IMR-90 (cell line): ENCODE measurements around the gene LENG9. TPM values are rescaled to one million over a fixed set of nuclear protein-coding genes. Genes with fewer than 3 reads are reported as not detected.
"Not testable (repeated sequence)": the region's sequence is repeated elsewhere in the genome, so short reads cannot be mapped to it uniquely, and the experiment has no call there.

ENCODE experiments used
- ATAC-seq: fragments of 200-7000 bp; cut with Tn5 transposase; 2 replicates; pipeline ENCODE4 v1.9.1; 2020; ENCODE audit warnings: low read depth, mild to moderate bottlenecking, moderate library complexity
- BruUV-seq: library from RNA; stranded (reverse); fragments of 400-500 nt; replicated peaks from 2 replicates; lab custom pipeline; 2021; lab: Mats Ljungman, UMichigan
- CTCF ChIA-PET: fragments of 300-600 bp; formaldehyde crosslinking; extraction: SDS; loops from one replicate; lab custom pipeline; 2021; ENCODE audit warnings: antibody characterized with exemption; lab: Yijun Ruan, JAX
- POLR2A ChIA-PET: fragments of 300-600 bp; sonication (Branson Sonifier 250); formaldehyde crosslinking; loops from one replicate; lab custom pipeline; 2022; ENCODE audit warnings: antibody characterized with exemption; ENCODE audit not compliant: unreplicated experiment; lab: Charles Lee
- DNase-seq: peaks from one replicate; pipeline ENCODE4 v3.0.0; 2013
- H2AFZ ChIP-seq: replicated peaks from 2 replicates; pipeline ENCODE3; 2013; ENCODE audit warnings: low read length, mild to moderate bottlenecking; ENCODE audit not compliant: poor library complexity
- H2AK5ac ChIP-seq: 2 replicates; pipeline ENCODE4 v1.6.1; 2013; ENCODE audit warnings: low read depth, low read length, inconsistent platforms
- H2AK9ac ChIP-seq: replicated peaks from 2 replicates; pipeline ENCODE3; 2013; ENCODE audit warnings: mild to moderate bottlenecking, low read depth, low read length, moderate library complexity; ENCODE audit not compliant: poor library complexity
- H2BK120ac ChIP-seq: 2 replicates; pipeline ENCODE4 v1.6.1; 2013; ENCODE audit warnings: low read depth, low read length, inconsistent platforms
- H2BK15ac ChIP-seq: 3 replicates; pipeline ENCODE4 v1.6.1; 2013; ENCODE audit warnings: low read depth, low read length, inconsistent platforms
- H2BK20ac ChIP-seq: 2 replicates; pipeline ENCODE4 v1.6.1; 2013; ENCODE audit warnings: low read depth, mild to moderate bottlenecking, inconsistent platforms, low read length, moderate library complexity
- H2BK5ac ChIP-seq: 2 replicates; pipeline ENCODE4 v1.6.1; 2013; ENCODE audit warnings: mild to moderate bottlenecking, low read depth, low read length, inconsistent platforms; ENCODE audit not compliant: poor library complexity, severe bottlenecking
- H3K14ac ChIP-seq: replicated peaks from 2 replicates; pipeline ENCODE4 v1.6.1; 2013; ENCODE audit warnings: low read depth, low read length, inconsistent platforms
- H3K18ac ChIP-seq: 2 replicates; pipeline ENCODE4 v1.6.1; 2013; ENCODE audit warnings: low read depth, low read length, control low read depth
- H3K23ac ChIP-seq: 2 replicates; pipeline ENCODE4 v1.6.1; 2013; ENCODE audit warnings: low read depth, low read length, inconsistent platforms
- H3K27ac ChIP-seq: 2 replicates; pipeline ENCODE4 v1.5.1; 2013; ENCODE audit warnings: mild to moderate bottlenecking, control low read depth, low read length; ENCODE audit not compliant: insufficient read depth
- H3K27me3 ChIP-seq: 2 replicates; pipeline ENCODE4 v1.6.1; 2013; ENCODE audit warnings: low read length; ENCODE audit not compliant: control insufficient read depth, insufficient read depth
- H3K36me3 ChIP-seq: 2 replicates; pipeline ENCODE4 v1.6.1; 2013; ENCODE audit warnings: low read length, mixed read lengths; ENCODE audit not compliant: control insufficient read depth, insufficient read depth
- H3K4ac ChIP-seq: 2 replicates; pipeline ENCODE4 v1.6.1; 2013; ENCODE audit warnings: low read depth, low read length, inconsistent platforms
- H3K4me1 ChIP-seq: 2 replicates; pipeline ENCODE4 v1.6.1; 2013; ENCODE audit warnings: low read length, mixed read lengths; ENCODE audit not compliant: control insufficient read depth, insufficient read depth
- H3K4me2 ChIP-seq: 2 replicates; pipeline ENCODE4 v1.6.1; 2013; ENCODE audit warnings: low read depth, mild to moderate bottlenecking, control low read depth, low read length, moderate library complexity
- H3K4me3 ChIP-seq: 2 replicates; pipeline ENCODE4 v1.5.1; 2013; ENCODE audit warnings: low read depth, mild to moderate bottlenecking, control low read depth, low read length, moderate library complexity; ENCODE audit not compliant: insufficient read depth
- H3K56ac ChIP-seq: 2 replicates; pipeline ENCODE4 v1.6.1; 2013; ENCODE audit warnings: low read length, inconsistent platforms; ENCODE audit not compliant: insufficient read depth; ENCODE audit errors: extremely low read depth
- H3K79me1 ChIP-seq, 2 experiments: 2 replicates each; pipeline ENCODE4 v1.6.1; 2013; ENCODE audit warnings: low read length in 2 of 2, inconsistent platforms in 1 of 2, low read depth in 1 of 2
- H3K9ac ChIP-seq: 2 replicates; pipeline ENCODE4 v1.6.1; 2013; ENCODE audit warnings: low read depth, low read length, control low read depth
- H3K9me1 ChIP-seq: 2 replicates; pipeline ENCODE4 v1.6.1; 2013; ENCODE audit warnings: low read length, inconsistent platforms; ENCODE audit not compliant: insufficient read depth
- H3K9me3 ChIP-seq: 2 replicates; pipeline ENCODE4 v1.6.1; 2013; ENCODE audit warnings: low read length; ENCODE audit not compliant: control insufficient read depth, insufficient read depth
- H4K20me1 ChIP-seq: 2 replicates; pipeline ENCODE4 v1.6.1; 2013; ENCODE audit warnings: low read length, inconsistent platforms; ENCODE audit not compliant: insufficient read depth
- H4K5ac ChIP-seq: 2 replicates; pipeline ENCODE4 v1.6.1; 2013; ENCODE audit warnings: mild to moderate bottlenecking, low read depth, low read length, control low read depth
- H4K8ac ChIP-seq, 2 experiments: 2 replicates each; pipeline ENCODE4 v1.6.1; 2013; ENCODE audit warnings: low read depth in 2 of 2, low read length in 2 of 2, control low read depth in 1 of 2, inconsistent platforms in 1 of 2
- H4K91ac ChIP-seq: 2 replicates; pipeline ENCODE4 v1.6.1; 2013; ENCODE audit warnings: low read depth, low read length, inconsistent platforms; ENCODE audit not compliant: insufficient read depth
- WGBS, 2 experiments: methylation state at CpG; one replicate each; pipeline versions ENCODE4 v1.1.5 to v1.1.7; 2013; ENCODE audit warnings: missing lambda C conversion rate in 2 of 2; ENCODE audit not compliant: insufficient read length in 1 of 2; ENCODE audit errors: extremely low coverage in 2 of 2; 5-methylcytosine and 5-hydroxymethylcytosine counted together
- dilution Hi-C: fragments of 300-500 bp; cut with HindIII; formaldehyde crosslinking; loops from one replicate; pipeline ENCODE4 v1.14.3; 2018; ENCODE audit warnings: low sequenced_read_pairs; ENCODE audit not compliant: unreplicated experiment
- in situ Hi-C: fragments of 300-500 bp; cut with MboI; formaldehyde crosslinking; loops from 3 replicates; pipeline ENCODE4 v1.14.3; 2019; ENCODE audit warnings: low sequenced_read_pairs, inconsistent platforms, mixed read lengths
- intact Hi-C: fragments of 100-400 bp; cut with micrococcal nuclease; formaldehyde crosslinking; loops from 2 replicates; pipeline ENCODE4 v1.10.0; 2022
- polyA plus RNA-seq, 3 experiments: library from polyadenylated mRNA; depleted of rRNA; stranded (reverse); fragments of >200 nt; gene quantifications; 2 replicates each; pipeline ENCODE4 v1.2.3, GENCODE V29; 2012; ENCODE audit warnings: low replicate concordance in 1 of 3
- total RNA-seq: library from RNA; depleted of rRNA; stranded (reverse); fragments of >200 nt; gene quantifications from 2 replicates; pipeline ENCODE4 v1.2.3, GENCODE V29; 2012

Gene LENG9
- total and polyA plus RNA-seq, 2 of the 4 experiments (the other 2 are of a cell fraction), result 0.94 to 1.1 TPM

- H3K4me1 ChIP-seq, BruUV-seq, H2BK120ac ChIP-seq, H3K23ac ChIP-seq, H3K27me3 ChIP-seq, H3K36me3 ChIP-seq, H4K91ac ChIP-seq, H3K9me1 ChIP-seq, H3K4ac ChIP-seq, ATAC-seq, H2BK5ac ChIP-seq, H3K79me1 ChIP-seq, H4K5ac ChIP-seq, H4K8ac ChIP-seq, H2AK5ac ChIP-seq, H3K4me3 ChIP-seq, H3K4me2 ChIP-seq, H2AFZ ChIP-seq, H3K14ac ChIP-seq, CTCF ChIA-PET, H3K27ac ChIP-seq, POLR2A ChIA-PET, H3K18ac ChIP-seq, H4K20me1 ChIP-seq, intact Hi-C loops, H2AK9ac ChIP-seq, H2BK20ac ChIP-seq, H3K9ac ChIP-seq, H2BK15ac ChIP-seq, in situ Hi-C loops, dilution Hi-C loops, H3K56ac ChIP-seq, DNase-seq: not testable (repeated sequence)
- peaks cover 17% of the 10 kb centered on the region for H3K9me3 ChIP-seq
- no CpG with 5 or more reads among the region's 21 CpGs for WGBS, 2 experiments
Measured at GRCh38 chr19:54509200-54509940, 45.8 kb upstream of the LENG9 start.

- H2AK5ac ChIP-seq, H4K8ac ChIP-seq, H3K4me1 ChIP-seq, H3K9ac ChIP-seq, H3K27ac ChIP-seq, H3K9me1 ChIP-seq, CTCF ChIA-PET, H3K36me3 ChIP-seq, H4K20me1 ChIP-seq, H2BK5ac ChIP-seq, H2BK120ac ChIP-seq, dilution Hi-C loops, H4K91ac ChIP-seq, H4K5ac ChIP-seq, H3K27me3 ChIP-seq, BruUV-seq, DNase-seq, H3K18ac ChIP-seq, POLR2A ChIA-PET, H3K56ac ChIP-seq, H3K4me2 ChIP-seq, H2AFZ ChIP-seq, H3K23ac ChIP-seq, H2BK20ac ChIP-seq, intact Hi-C loops, H2AK9ac ChIP-seq, H2BK15ac ChIP-seq, H3K4me3 ChIP-seq, H3K14ac ChIP-seq, in situ Hi-C loops, H3K79me1 ChIP-seq, ATAC-seq, H3K4ac ChIP-seq: not testable (repeated sequence)
- whole genome bisulfite sequencing, 2 experiments, result no CpG with 5 or more reads among the region's 3 CpGs
- H3K9me3 ChIP-seq, result peaks cover 16% of the 10 kb centered on the region
Measured at GRCh38 chr19:54508487-54508886, 44.9 kb upstream of the LENG9 start.
